DMS53 treated with DMSO at 0.1 percent for 48 hours (cell line): ENCODE measurements around the gene UBE4A.

ENCODE experiments used
- DNase-seq: peaks from one replicate; lab custom pipeline; 2025; ENCODE audit not compliant: unreplicated experiment; lab: John Stamatoyannopoulos, UW

Gene UBE4A

GRCh38 chr11:118341261-118341660, 18.1 kb upstream of the UBE4A start:
- no peak for DNase-seq

GRCh38 chr11:118341815-118342489, 17.4 kb upstream of the UBE4A start:
- DNase-seq: no peak

GRCh38 chr11:118342503-118343161, 16.8 kb upstream of the UBE4A start, which contains the start of gene CD3D:
Gene CD3D (minus strand): TSS chr11:118342705. CDS start chr11:118342607, 98 bp downstream.
- no peak for DNase-seq

GRCh38 chr11:118343248-118343647, 16.2 kb upstream of the UBE4A start:
- DNase-seq: no peak

GRCh38 chr11:118343981-118344515, 15.4 kb upstream of the UBE4A start, which contains the start of gene CD3G:
Gene CD3G (plus strand): TSS chr11:118344344. CDS start chr11:118344424, 80 bp downstream.
- no peak for DNase-seq

GRCh38 chr11:118349475-118349874, 9.9 kb upstream of the UBE4A start:
- no peak for DNase-seq

- no peak for DNase-seq
These were observed 6.2 kb upstream of the UBE4A start for GRCh38 chr11:118353084-118353710.

GRCh38 chr11:118358071-118358470, 1.3 kb upstream of the UBE4A start:
- DNase-seq: no peak

- DNase-seq: no peak
These were observed 5.7 kb downstream of the UBE4A start for GRCh38 chr11:118364956-118365615.

GRCh38 chr11:118366287-118366686, 6.9 kb downstream of the UBE4A start:
- DNase-seq: no peak

- no peak for DNase-seq
These were observed 11.4 kb downstream of the UBE4A start for GRCh38 chr11:118370774-118371173.

- DNase-seq: no peak
These were observed 13.9 kb downstream of the UBE4A start for GRCh38 chr11:118373263-118373662.

- DNase-seq: no peak
These were observed 14.5 kb downstream of the UBE4A start for GRCh38 chr11:118373871-118374270.

- DNase-seq: no peak
These were observed 15.3 kb downstream of the UBE4A start for GRCh38 chr11:118374729-118375128.

GRCh38 chr11:118375978-118376377, 16.6 kb downstream of the UBE4A start:
- no peak for DNase-seq

GRCh38 chr11:118379497-118379896, 20.1 kb downstream of the UBE4A start:
- no peak for DNase-seq

GRCh38 chr11:118380571-118380970, 21.2 kb downstream of the UBE4A start:
- DNase-seq: no peak

- DNase-seq: no peak
These were observed 23.6 kb downstream of the UBE4A start for GRCh38 chr11:118382954-118383353.

- DNase-seq: no peak
These were observed 24.3 kb downstream of the UBE4A start for GRCh38 chr11:118383657-118384056.

GRCh38 chr11:118396097-118396501, 36.7 kb downstream of the UBE4A start:
- DNase-seq: no peak

- DNase-seq: no peak
These were observed 38.0 kb downstream of the UBE4A start for GRCh38 chr11:118397448-118397847.
